ENCODE measurements around the gene SEL1L2.

GRCh38 chr20:13947719-13948118 lies 42.7 kb downstream of the SEL1L2 start:
- TF ChIP-seq, protein P1, sequence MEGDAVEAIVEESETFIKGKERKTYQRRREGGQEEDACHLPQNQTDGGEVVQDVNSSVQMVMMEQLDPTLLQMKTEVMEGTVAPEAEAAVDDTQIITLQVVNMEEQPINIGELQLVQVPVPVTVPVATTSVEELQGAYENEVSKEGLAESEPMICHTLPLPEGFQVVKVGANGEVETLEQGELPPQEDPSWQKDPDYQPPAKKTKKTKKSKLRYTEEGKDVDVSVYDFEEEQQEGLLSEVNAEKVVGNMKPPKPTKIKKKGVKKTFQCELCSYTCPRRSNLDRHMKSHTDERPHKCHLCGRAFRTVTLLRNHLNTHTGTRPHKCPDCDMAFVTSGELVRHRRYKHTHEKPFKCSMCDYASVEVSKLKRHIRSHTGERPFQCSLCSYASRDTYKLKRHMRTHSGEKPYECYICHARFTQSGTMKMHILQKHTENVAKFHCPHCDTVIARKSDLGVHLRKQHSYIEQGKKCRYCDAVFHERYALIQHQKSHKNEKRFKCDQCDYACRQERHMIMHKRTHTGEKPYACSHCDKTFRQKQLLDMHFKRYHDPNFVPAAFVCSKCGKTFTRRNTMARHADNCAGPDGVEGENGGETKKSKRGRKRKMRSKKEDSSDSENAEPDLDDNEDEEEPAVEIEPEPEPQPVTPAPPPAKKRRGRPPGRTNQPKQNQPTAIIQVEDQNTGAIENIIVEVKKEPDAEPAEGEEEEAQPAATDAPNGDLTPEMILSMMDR (conservative IDR thresholded peaks at IDR 0.05; ENCODE audit: low read length), result no peak
- TF ChIP-seq EZH2phosphoT487 (IDR thresholded peaks at IDR 0.05; ENCODE audit: borderline replicate concordance), result no peak
